Measurements from ENCODE around the gene ZBTB18. TPM values are rescaled to one million over a fixed set of nuclear protein-coding genes. Genes with fewer than 3 reads are reported as not detected.

ZBTB18 gene
- total RNA-seq, 3 donors from 2014 or later, result 10.1 to 19.7 (median 16.7) TPM

- no peaks in the 10 kb centered on the region for H3K36me3 ChIP-seq
- peaks cover 0 to 5% of the 10 kb centered on the region in 2 donors for H3K27me3 ChIP-seq
- no peaks in the 10 kb centered on the region for H3K4me1 ChIP-seq
- TF ChIP-seq POLR2AphosphoS5 (IDR thresholded peaks at IDR 0.05), result no peak
- TF ChIP-seq POLR2A (IDR thresholded peaks at IDR 0.05), result no peak
- no peak for TF ChIP-seq CTCF (IDR thresholded peaks at IDR 0.05)
- peaks cover 0 to 5% of the 10 kb centered on the region in 2 donors for H3K9me3 ChIP-seq
- H3K27ac ChIP-seq, result no peak overlapping the region
- H3K4me3 ChIP-seq, result no peak overlapping the region
- DNase-seq (ENCODE audit: low spot score in 2 of 2), result no peak
- intact Hi-C loops (cut with DNase I; ENCODE audit: low total_unique reads), result no loop called here
Measured at GRCh38 chr1:244102468-244102867, 51.4 kb downstream of the ZBTB18 start.

- no peak for DNase-seq (ENCODE audit: low spot score in 2 of 2)
- intact Hi-C loops (cut with DNase I; ENCODE audit: low total_unique reads), result no loop called here
- H3K4me3 ChIP-seq, result no peak overlapping the region
- H3K27me3 ChIP-seq, result peaks cover 0 to 5% of the 10 kb centered on the region in 2 donors
- H3K4me1 ChIP-seq, result no peaks in the 10 kb centered on the region
- TF ChIP-seq POLR2A (IDR thresholded peaks at IDR 0.05) (no peak), POLR2AphosphoS5 (IDR thresholded peaks at IDR 0.05) (no peak), CTCF (IDR thresholded peaks at IDR 0.05) (no peak)
- no peaks in the 10 kb centered on the region for H3K36me3 ChIP-seq
- peaks cover 0 to under 1% of the 10 kb centered on the region in 2 donors for H3K9me3 ChIP-seq
- peak overlapping the region in 1 of 2 donors; percentile 19 for H3K27ac ChIP-seq
Measured at GRCh38 chr1:244104309-244105060, 53.4 kb downstream of the ZBTB18 start.

- no peaks in the 10 kb centered on the region for H3K4me1 ChIP-seq
- H3K36me3 ChIP-seq, result no peaks in the 10 kb centered on the region
- H3K27me3 ChIP-seq, result peaks cover 0 to 5% of the 10 kb centered on the region in 2 donors
- H3K4me3 ChIP-seq, result no peak overlapping the region
- no peak overlapping the region for H3K27ac ChIP-seq
- H3K9me3 ChIP-seq, result no peaks in the 10 kb centered on the region
- intact Hi-C loops (cut with DNase I; ENCODE audit: low total_unique reads), result no loop called here
- TF ChIP-seq POLR2A (IDR thresholded peaks at IDR 0.05) (no peak), CTCF (IDR thresholded peaks at IDR 0.05) (no peak), POLR2AphosphoS5 (IDR thresholded peaks at IDR 0.05) (no peak)
- DNase-seq (ENCODE audit: low spot score in 2 of 2), result no peak
Measured at GRCh38 chr1:244106176-244106575, 55.1 kb downstream of the ZBTB18 start.

Other genes with a start within 250 kb of the ZBTB18 start
- 10 to 100 TPM; 49.6 to 58.7 (median 58.7) TPM for gene AKT3, start 201.0 kb upstream of the ZBTB18 start, total RNA-seq

Data from breast epithelium (tissue), 4 donors.